ENCODE measurements around the gene DENND2D. TPM values are rescaled to one million over a fixed set of nuclear protein-coding genes. Genes with fewer than 3 reads are reported as not detected.

DENND2D gene
- total RNA-seq, 1 donor from 2014 or later: 2.6 TPM

- Mint-ChIP-seq H3K9me3 (ENCODE audit: low read depth) (no peaks in the 10 kb centered on the region), H3K4me3 (ENCODE audit: low read depth) (no peak overlapping the region), H3K27ac (no peak overlapping the region), H3K4me1 (ENCODE audit: low read depth) (no peaks in the 10 kb centered on the region), H3K27me3 (no peaks in the 10 kb centered on the region), H3K36me3 (ENCODE audit: insufficient read depth) (peaks cover 21% of the 10 kb centered on the region)
- no peak for DNase-seq (ENCODE audit: low spot score, unreplicated experiment)
- TF ChIP-seq CTCF (IDR thresholded peaks at IDR 0.05; ENCODE audit: unreplicated experiment): no peak
Observed at GRCh38 chr1:111184663-111185062, 15.8 kb downstream of the DENND2D start.

- Mint-ChIP-seq H3K9me3 (ENCODE audit: low read depth) (no peaks in the 10 kb centered on the region), H3K36me3 (ENCODE audit: insufficient read depth) (peaks cover 13% of the 10 kb centered on the region), H3K27ac (no peak overlapping the region), H3K27me3 (no peaks in the 10 kb centered on the region), H3K4me1 (ENCODE audit: low read depth) (no peaks in the 10 kb centered on the region), H3K4me3 (ENCODE audit: low read depth) (no peak overlapping the region)
- no peak for DNase-seq (ENCODE audit: low spot score, unreplicated experiment)
- TF ChIP-seq CTCF (IDR thresholded peaks at IDR 0.05; ENCODE audit: unreplicated experiment): no peak
Observed at GRCh38 chr1:111183308-111184069, 17.0 kb downstream of the DENND2D start.

- no peaks in the 10 kb centered on the region for H3K9me3 Mint-ChIP-seq (ENCODE audit: low read depth)
- no peaks in the 10 kb centered on the region for H3K27me3 Mint-ChIP-seq
- TF ChIP-seq CTCF (IDR thresholded peaks at IDR 0.05; ENCODE audit: unreplicated experiment): no peak
- DNase-seq (ENCODE audit: low spot score, unreplicated experiment): no peak
- no peak overlapping the region for H3K4me3 Mint-ChIP-seq (ENCODE audit: low read depth)
- peaks cover 8% of the 10 kb centered on the region for H3K36me3 Mint-ChIP-seq (ENCODE audit: insufficient read depth)
- H3K4me1 Mint-ChIP-seq (ENCODE audit: low read depth): no peaks in the 10 kb centered on the region
- no peak overlapping the region for H3K27ac Mint-ChIP-seq
Observed at GRCh38 chr1:111182052-111182451, 18.4 kb downstream of the DENND2D start.

- H3K36me3 Mint-ChIP-seq (ENCODE audit: insufficient read depth): peaks cover 5% of the 10 kb centered on the region
- TF ChIP-seq CTCF (IDR thresholded peaks at IDR 0.05; ENCODE audit: unreplicated experiment): no peak
- H3K27me3 Mint-ChIP-seq: no peaks in the 10 kb centered on the region
- no peak overlapping the region for H3K4me3 Mint-ChIP-seq (ENCODE audit: low read depth)
- DNase-seq (ENCODE audit: low spot score, unreplicated experiment): no peak
- no peaks in the 10 kb centered on the region for H3K4me1 Mint-ChIP-seq (ENCODE audit: low read depth)
- no peaks in the 10 kb centered on the region for H3K9me3 Mint-ChIP-seq (ENCODE audit: low read depth)
- no peak overlapping the region for H3K27ac Mint-ChIP-seq
Observed at GRCh38 chr1:111179968-111180533, 20.4 kb downstream of the DENND2D start.

GRCh38 chr1:111176678-111177077, 23.8 kb downstream of the DENND2D start:
- no peak for DNase-seq (ENCODE audit: low spot score, unreplicated experiment)
- Mint-ChIP-seq H3K4me3 (ENCODE audit: low read depth) (no peak overlapping the region), H3K9me3 (ENCODE audit: low read depth) (no peaks in the 10 kb centered on the region), H3K36me3 (ENCODE audit: insufficient read depth) (peaks cover 13% of the 10 kb centered on the region), H3K4me1 (ENCODE audit: low read depth) (peaks cover 5% of the 10 kb centered on the region), H3K27ac (no peak overlapping the region), H3K27me3 (no peaks in the 10 kb centered on the region)
- TF ChIP-seq CTCF (IDR thresholded peaks at IDR 0.05; ENCODE audit: unreplicated experiment): no peak

Measured in progenitor cell of endocrine pancreas (in vitro differentiated cells).